GM18517 (cell line): Measurements from ENCODE around the gene GSG1.
"Not testable (repeated sequence)": the region's sequence is repeated elsewhere in the genome, so short reads cannot be mapped to it uniquely, and the experiment has no call there.

Experiments used
- ATAC-seq: cut with Tn5 transposase; IDR thresholded peaks from one replicate; pipeline ENCODE4 v1.9.1; 2021; ENCODE audit warnings: mild to moderate bottlenecking, moderate library complexity; ENCODE audit not compliant: unreplicated experiment

The GSG1 gene

DNA sequence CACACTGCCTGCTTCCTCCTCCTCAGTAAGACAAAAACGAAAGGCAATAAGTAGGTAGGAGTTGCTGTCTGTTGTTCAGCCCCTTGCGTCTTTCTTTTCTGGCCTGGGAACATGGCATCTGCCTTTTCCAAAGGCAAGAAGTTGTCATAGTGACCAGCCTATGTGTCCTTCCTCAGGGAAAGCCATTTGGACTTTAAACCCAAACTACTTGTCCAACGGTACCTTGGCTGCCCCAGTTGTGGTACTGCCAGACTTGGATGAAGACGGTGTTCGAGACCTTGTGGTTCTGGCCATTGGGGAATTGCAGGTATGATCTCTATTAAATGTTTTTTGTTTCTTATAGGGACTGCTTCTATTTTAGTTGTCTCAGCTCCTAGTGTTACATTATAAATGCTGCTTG is 40.8 kb downstream of the GSG1 start:
- ATAC-seq = no peak

DNA sequence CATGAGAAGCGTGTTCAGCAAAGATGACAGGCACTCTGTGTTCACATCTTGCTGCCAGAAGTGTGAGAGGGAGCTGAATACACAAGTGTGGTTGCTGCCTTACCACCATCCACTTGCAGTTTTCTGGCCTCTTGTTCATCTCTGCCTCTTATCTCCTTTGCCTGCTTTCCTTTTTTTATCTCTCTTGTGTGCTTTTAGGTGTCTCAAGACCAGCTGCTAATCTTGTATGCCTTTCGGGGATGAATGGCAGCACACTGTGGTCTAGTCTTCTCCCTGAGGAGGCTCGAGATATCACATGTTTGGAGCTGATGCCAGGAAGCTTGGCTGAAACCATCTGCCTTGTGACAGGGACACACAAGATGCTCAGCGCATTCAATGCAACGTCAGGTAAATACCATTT is 42.1 kb downstream of the GSG1 start:
- ATAC-seq = no peak

DNA sequence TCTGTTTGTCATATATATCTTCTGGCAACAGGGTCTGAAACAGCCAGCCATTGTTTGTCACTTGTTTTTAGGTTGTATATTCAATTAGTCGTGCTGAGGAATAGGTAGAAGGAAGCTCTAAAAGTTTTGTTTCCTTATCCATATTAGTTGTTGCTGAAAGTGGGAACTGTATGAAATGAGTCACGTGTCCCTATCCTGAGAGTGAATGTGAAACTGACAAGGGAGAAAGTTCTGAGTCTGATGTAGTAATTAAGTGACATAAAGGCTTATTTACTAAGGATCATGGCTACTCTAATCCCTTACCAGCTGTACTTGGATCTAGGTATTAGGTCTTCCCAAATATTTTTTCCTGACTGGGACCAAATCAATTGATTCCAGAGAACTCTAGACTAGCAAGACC is 42.9 kb downstream of the GSG1 start:
- no peak for ATAC-seq

DNA sequence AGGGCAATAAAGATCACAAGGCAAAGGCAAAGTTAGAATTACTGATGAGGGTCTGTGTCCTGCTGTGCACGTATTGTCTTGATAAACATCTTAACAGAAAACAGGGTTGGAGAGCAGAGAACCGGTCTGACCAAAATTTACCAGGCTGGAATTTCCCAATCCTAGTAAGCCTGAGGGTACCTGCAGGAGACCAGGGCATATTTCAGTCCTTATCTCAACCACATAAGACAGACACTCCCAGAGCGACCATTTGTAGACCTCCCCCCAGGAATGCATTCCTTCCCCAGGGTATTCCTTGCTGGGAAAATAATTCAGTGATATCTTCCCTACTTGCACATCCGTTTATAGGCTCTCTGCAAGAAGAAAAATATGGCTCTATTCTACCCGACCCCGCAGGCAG is 49.9 kb downstream of the GSG1 start:
- not testable (repeated sequence) for ATAC-seq

DNA sequence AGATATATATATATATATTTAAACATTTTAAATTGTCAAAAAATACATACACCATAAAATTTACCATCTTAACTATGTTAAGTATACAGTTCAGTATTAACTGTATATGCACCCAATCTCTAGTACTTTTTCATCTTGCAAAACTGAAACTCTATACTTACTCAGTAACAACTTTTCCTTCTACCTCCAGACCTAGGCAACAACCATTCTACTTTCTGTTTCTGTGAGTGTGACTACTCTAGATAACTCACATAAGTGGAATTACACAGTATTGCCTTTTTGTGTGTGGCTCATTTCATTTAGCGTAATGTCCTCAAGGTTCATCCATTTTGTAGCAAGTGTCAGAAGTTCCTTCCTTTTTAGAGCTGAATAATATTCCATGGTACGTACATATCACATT is 51.0 kb downstream of the GSG1 start:
- no peak for ATAC-seq

DNA sequence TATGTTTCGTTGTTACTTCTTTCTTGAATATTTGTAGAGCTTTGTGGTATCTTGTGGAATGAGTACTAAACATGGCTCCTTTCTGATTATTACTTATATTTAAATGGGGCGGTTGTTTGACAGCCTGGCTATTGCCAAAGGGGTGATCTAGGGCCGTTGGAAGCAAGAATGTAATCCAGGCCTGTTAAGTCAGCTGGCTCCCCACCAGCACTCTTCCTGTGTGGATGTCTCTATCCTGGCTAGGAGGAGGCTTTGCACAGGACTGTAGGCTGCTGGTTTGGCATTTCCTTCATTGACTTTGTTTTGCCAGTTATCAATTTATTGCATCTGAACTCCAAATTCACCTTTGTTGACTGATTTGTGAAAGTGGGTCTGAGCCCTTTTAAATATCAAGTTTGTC is 53.7 kb downstream of the GSG1 start:
- ATAC-seq = no peak

DNA sequence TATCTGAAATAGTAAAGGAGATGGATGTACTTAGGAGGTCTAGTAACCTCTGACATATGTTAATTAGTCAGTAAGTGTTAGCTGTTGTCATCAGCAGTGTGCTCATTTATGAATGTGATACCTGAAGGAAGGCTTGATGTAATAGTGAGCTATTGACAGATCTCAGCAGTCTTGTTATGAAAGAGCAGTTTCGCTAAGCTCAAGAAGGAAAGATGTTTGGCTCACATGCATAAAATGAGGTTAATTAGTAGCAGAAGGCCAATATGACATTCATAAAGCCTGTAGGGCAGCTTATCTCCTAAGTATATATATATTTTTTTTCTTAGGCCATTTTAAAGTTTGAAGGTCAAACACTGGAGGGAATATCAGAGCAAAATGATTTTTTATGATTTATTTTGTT is 56.5 kb downstream of the GSG1 start:
- ATAC-seq = peak; percentile 69

DNA sequence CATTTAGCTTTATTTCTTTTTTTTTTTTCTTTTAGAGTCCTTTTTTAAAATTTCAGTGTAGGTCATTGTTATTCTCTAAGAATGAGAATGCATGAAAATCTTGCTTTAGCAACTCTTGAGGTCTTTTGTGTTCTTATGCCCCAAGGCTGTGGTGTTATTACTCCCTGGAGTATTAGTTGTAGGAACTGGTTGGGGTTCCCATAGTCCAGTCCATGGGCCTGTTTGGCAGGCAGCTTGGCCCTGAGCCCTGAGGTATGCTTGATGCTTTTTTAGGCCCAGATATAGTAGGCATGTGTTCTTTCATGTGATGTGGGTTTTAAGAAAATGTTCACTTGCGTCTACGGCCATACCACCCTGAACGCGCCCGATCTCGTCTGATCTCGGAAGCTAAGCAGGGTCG is 57.7 kb downstream of the GSG1 start:
- ATAC-seq = no peak

DNA sequence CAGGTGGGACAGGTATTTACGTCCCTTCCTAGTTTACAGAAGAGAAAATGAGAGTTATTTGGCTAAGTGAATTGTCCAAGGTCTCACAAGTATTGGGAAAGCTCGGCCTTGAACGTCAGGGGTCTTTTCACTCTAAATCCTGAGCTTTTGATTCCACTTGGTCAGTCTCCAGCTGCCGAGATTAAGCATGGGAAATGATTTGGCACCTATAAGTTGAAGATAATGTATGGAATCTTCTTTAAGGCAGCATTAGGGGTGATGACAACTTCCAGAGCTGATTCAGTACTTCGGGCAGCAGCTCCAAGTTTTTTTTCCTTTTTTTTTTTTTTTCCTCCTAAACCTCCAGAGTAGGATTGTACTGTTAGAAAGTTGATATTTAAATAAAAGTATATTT is 58.6 kb downstream of the GSG1 start:
- no peak for ATAC-seq

DNA sequence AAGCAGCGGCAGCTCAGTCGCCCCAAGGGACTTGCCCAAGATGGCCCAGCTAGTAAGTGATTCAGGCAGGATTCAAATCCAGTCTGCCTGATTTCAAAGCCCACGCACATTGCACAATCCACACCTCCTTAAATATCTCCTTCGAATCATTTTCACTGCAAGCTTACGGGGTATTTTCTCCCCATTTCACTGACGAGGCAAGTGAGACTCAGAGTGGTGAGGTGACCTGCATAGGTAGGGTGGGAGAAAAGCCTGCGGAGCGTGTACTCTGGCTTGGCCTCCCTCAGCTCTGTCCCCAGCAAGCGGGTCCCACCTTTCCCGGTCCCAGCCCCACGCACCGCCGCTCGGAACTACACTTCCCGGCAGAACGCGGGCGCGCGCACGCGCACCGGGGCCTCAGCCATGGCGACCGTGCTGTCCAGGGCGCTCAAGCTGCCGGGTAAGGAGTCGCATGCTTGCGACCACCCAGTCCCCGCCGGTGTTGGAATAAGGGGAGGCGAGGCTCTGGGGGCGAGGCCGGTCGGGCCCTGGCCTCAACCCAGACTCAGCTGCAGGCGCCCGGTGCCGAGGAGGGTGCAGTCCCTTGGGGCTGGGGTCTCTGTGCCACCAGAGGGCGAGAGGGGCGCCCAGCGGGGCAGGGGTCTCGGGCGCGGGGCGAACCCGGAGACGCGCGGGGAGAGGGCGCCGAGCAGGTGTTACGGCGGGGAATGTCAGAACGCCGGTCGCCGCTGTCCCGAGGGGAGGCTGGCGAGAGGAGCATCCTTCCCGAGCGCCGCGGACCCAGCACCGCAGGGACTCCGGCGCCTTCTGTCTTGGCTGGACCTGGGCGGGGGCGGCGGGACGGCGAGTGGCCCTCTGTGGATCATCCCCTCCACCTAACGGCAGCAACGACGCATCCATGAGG is 59.2 kb downstream of the GSG1 start, which contains the start of gene FAM234B:
Gene FAM234B (plus strand): TSS at position 380 of the 904 bp plus-strand sequence. CDS start 23 bp downstream, at position 403.
- peak; percentile 64 for ATAC-seq

DNA sequence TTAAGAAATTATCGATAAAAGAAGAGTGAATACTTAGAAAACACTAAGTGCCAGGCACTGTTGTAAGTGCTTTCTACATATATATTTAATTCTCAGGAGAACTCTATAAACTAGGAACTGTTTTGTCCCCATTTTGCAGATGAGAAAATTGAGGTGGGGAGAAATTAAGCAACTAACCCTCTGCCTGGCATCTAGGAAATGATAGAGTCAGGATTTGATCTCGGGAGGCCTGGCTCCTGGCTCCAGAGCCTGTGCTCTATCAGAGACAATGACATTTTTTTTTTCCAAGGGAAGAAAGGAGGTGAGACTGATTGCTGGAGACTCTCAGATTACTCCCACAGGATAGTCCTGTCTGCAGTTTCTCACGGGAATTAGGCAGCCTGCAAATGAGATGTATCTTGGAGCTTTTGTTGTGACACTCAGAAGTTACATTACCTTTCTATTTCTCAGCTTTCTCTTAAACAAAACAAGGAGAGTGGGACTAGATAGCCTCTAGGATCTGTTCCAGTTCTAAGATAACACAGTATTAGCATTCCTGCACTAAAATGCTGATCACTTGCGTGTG is 60.7 kb downstream of the GSG1 start:
- no peak for ATAC-seq

DNA sequence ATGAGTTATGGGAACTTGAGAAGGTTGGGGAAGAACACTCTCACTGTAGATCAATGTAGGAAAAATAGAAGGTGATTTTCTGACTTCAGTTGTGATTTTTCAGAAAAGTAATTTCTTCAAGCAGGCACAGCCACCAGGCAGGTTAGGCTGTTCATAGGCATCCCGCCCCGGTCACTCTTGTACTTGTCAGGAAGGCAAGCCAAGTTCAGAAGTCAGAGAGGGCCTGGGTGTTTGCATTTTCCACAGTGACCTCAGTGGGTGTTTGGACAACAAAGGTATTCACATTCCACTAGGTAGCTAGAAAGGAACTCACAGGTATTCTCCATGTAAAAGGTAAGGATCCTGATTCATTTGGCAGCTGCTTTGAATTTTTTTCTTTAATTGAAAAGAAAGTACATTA is 62.2 kb downstream of the GSG1 start:
- no peak for ATAC-seq

DNA sequence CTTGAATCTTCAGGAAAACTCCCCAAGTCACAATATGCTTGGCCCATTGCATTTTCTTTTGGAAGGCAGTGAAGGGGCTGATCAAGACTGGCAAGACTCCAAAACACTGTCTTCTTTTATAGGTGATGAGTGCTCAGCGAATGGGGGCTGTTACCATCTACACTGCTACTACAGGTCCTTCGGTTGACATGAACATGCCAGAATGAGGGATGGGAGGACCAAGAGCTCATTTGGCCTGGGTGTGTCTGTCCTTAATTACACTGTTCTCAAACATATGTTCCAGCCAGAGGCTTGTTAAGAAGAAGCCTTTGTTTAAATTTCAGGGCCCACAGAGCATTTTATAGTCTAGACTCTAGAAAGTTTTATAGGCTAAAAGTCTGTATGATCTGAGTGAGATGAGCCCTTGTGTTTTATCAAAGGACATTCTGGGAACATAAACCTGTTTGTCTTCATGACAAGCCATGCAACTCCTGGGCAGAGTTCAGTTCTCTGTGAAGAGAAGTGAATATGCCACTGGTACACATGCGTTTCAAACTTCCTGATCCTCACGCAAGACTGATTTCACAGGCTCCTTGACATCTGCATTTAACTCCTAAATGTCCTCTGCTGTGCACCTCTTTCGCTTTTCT is 64.0 kb downstream of the GSG1 start:
- no peak for ATAC-seq

DNA sequence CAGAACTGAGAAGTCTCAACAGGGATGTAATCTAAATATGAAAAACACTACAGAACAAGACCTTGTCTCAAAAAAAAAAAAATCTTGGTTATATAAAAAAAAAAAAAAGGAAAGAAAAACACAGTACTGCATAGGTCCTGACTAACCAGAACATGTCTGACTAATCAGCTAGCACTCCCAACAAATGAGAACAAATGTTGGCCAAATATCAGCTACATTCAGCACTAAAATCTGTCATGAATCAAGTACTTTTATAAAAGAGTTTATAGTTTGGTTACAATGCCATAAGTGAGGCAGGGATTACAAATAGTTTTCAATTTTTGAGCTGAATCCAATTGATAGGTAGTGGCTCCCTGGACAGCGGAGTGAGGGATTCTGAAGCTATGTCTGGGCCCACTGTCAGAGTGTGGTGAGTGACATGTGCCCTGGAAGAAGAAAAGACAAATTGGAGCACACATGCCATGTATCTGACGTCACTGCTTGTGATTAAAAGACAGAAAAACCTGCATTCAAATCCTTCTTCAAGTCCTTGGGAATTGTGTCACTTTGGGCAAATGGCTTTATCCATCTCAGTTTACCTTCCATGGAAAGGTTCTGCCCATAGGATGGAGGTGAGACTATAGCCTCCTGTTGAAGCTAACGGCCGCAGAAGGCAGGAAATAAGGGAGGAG is 64.8 kb downstream of the GSG1 start:
- no peak for ATAC-seq

DNA sequence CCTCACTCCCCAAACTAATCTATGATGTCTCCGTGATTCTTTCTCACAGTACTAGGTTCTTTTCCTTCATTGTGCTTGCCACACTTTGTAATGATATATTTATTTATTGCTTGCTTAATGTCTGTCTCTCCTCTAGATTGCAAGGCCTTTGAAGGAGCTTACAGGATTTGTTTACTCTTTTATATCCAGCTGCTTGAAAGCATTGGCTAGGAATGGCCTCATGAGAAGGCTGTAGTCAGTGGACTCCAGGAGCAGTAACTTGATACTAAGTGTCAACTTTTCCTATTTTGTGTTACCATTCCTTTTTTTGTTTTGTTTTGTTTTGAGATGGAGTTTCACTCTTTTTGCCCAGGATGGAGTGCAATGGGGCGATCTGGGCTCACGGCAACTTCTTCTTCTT is 66.6 kb downstream of the GSG1 start:
- ATAC-seq = no peak

DNA sequence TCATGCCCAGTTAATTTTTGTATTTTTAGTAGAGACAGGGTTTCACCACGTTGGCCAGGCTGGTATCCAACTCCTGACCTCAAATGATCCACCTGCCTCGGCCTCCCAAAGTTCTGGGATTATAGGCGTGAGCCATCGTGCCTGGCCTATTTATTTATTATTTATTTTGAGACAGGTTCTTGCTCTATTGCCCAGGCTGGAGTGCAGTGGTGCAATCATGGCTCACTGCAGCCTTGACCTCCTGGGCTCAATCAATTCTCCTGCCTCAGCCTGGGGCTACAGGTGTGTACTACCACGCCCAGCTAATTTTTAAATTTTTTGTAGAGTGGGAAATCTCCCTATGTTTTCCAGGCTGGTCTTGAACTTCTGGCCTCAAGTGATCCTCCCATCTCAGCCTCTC is 68.1 kb downstream of the GSG1 start:
- not testable (repeated sequence) for ATAC-seq
